Measurements from ENCODE around the gene RAB20. TPM values are rescaled to one million over a fixed set of nuclear protein-coding genes. Genes with fewer than 3 reads are reported as not detected.
"Not testable (repeated sequence)": the region's sequence is repeated elsewhere in the genome, so short reads cannot be mapped to it uniquely, and the experiment has no call there.

RAB20 gene
- total RNA-seq, 8 experiments from 2014 or later, result 0.58 to 11.8 (median 2.6) TPM

DNA sequence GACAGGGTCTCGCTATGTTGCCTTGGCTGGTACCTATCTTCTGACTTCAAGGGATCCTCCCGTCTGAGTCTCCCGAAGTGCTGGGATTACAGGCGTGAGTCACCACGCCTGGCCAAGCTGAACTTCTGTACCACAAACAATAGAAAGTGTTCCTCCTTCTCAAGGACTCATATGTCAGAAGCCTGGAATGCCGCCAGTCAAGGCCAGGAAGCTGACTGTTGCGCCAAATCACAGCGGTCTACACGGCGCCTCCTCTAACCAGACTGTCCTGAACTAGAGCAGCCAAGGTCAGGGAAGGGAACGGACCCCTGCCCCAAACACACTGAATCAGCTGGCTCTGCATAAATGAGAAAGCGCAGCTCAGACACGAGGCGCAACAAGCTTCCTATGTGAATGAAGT lies 14.6 kb downstream of the RAB20 start:
- H3K4me3 ChIP-seq, result no peak overlapping the region
- peak in 2 of 8 experiments; percentile 63 to 91 for ATAC-seq (replicated peaks in 6 of 8)
- H3K27ac ChIP-seq, result no peak overlapping the region
- peaks cover 0 to 4% of the 10 kb centered on the region in 2 donors for H3K4me1 ChIP-seq (replicated peaks in 1 of 2)
- in situ Hi-C loops (cut with MboI; ENCODE audit: low pct_unique_long_range_greater_than_20kb in 2 of 9, low sequenced_read_pairs in 9 of 9, unreplicated experiment in 9 of 9), result no loop called here
- WGBS, 10 experiments, result 46 to 100% (median 87%) methylated on average over 2 to 9 of the region's 14 CpGs; no CpG with 5 or more reads in 4 of the 10 experiments

DNA sequence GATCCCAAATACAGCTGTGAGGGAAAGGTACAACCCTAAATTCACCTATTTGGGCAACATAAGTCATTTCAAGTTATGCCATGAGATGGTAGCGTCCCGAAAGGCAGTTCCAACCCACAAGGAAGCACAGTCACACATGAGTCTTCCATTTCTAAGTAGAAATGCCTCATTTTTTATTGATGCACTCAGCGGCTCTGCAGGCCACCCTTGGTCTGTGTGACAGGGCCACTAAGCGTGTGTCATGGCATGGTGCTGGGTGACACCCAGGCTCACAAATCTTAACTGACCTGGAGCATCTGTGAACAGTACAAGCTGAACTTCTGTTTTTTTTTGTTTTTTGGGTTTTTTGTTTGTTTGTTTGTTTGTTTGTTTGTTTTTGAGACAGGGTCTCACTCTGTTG lies 15.1 kb downstream of the RAB20 start:
- 0 to 100% (median 98%) methylated on average over 1 to 3 of the region's 4 CpGs; no CpG with 5 or more reads in 2 of the 10 experiments for WGBS, 10 experiments
- Histone ChIP-seq H3K4me1 (replicated peaks in 1 of 2) (peaks cover 0 to 4% of the 10 kb centered on the region in 2 donors), H3K4me3 (no peak overlapping the region), H3K27ac (no peak overlapping the region)
- in situ Hi-C loops (cut with MboI; ENCODE audit: low pct_unique_long_range_greater_than_20kb in 2 of 9, low sequenced_read_pairs in 9 of 9, unreplicated experiment in 9 of 9), result no loop called here
- no peak for ATAC-seq (replicated peaks in 6 of 8)

DNA sequence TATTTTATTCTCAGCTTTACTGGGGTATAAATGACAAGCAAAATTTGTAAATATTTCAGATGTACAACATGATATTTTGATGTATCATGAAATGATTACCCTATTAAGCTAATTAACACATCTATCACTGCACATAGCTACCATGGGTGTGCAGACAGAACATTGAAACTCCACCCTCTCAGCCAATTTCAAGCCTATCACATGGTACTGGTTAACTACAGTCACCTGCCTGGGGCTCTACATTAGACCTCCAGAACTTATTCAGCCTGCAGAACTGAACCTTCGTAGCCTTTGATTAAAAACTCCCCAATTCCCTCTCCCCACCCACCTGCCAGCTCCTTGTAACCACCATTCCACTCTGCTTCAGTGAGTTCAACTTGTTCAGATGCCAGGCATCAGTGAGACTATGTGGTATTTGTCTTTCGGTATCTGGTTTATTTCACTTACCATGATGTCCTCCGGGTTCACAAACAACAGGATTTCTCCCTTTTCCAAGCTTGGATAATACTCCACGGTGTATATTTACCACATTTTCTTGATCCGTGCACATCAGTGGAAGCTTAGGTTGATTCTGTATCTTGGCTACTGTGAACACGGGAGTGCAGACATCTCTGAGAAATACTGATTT lies 19.2 kb downstream of the RAB20 start:
- Histone ChIP-seq H3K27ac (no peak overlapping the region), H3K4me3 (no peak overlapping the region), H3K4me1 (replicated peaks in 1 of 2) (peaks cover 0 to 2% of the 10 kb centered on the region in 2 donors)
- peak in 2 of 8 experiments; percentile 58 to 73 for ATAC-seq (replicated peaks in 6 of 8)
- 33 to 100% (median 80%) methylated on average over 1 to 6 of the region's 6 CpGs; no CpG with 5 or more reads in 2 of the 10 experiments for WGBS, 10 experiments
- in situ Hi-C loops (cut with MboI; ENCODE audit: low pct_unique_long_range_greater_than_20kb in 2 of 9, low sequenced_read_pairs in 9 of 9, unreplicated experiment in 9 of 9), result no loop called here

DNA sequence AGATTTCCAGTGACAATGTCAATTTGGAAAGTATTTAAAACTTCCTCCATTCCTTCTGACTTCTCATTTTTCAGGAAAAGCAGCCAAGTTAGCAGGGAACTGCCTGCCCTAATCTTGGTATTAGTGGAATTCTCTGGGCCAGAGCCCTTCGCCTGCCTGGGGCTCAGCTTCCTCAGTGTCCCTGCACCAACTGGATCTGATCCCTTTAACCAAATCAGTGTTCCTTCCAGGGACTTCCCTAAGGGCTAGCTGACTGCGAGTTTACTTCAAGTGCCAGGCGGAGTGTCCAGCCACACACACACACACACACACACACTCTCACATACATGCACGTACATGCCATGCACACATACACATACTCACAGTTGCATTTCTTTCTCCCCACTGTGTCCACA lies 20.0 kb downstream of the RAB20 start:
- Histone ChIP-seq H3K4me3 (no peak overlapping the region), H3K4me1 (replicated peaks in 1 of 2) (peaks cover 0 to 2% of the 10 kb centered on the region in 2 donors), H3K27ac (no peak overlapping the region)
- WGBS, 10 experiments, result 29 to 100% (median 64%) methylated on average over 1 to 3 of the region's 4 CpGs; no CpG with 5 or more reads in 6 of the 10 experiments
- ATAC-seq (replicated peaks in 6 of 8), result peak in 2 of 8 experiments; percentile 16 to 33
- in situ Hi-C loops (cut with MboI; ENCODE audit: low pct_unique_long_range_greater_than_20kb in 2 of 9, low sequenced_read_pairs in 9 of 9, unreplicated experiment in 9 of 9), result no loop called here

DNA sequence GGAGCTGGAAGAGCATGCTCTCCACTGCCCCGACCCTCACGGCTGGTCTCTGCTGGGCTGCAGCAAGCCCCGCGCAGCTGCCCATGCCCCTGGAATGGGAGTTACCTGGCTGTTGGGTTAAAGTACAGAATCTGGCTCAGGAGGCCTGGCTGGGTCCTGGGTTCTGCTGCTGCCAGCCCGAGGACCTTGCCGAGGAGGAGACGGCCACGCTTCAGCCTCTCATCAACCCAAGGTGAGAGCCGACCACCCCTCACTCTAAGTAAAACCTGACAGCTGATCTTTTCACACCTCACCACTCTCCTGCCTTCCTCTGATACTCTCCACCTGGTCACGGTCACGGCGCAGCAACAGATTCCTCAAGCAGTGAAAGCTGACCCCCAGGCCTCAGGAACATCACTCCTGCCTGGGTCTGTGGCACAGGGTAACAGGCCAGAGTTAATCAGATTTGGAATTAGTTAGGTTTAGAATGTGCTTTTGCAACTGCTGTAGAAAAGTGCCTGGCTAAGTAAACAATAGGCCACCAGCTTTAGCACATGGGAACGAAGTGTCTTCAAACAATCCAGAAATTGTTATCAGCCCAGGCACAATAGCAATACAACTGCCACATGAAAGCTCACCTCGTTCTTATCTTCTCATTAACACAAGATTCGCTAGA lies 20.5 kb downstream of the RAB20 start:
- no peak overlapping the region for H3K4me3 ChIP-seq
- WGBS, 10 experiments, result 0 to 89% (median 77%) methylated on average over 2 to 14 of the region's 15 CpGs; no CpG with 5 or more reads in 1 of the 10 experiments
- no peak for ATAC-seq (replicated peaks in 6 of 8)
- in situ Hi-C loops (cut with MboI; ENCODE audit: low pct_unique_long_range_greater_than_20kb in 2 of 9, low sequenced_read_pairs in 9 of 9, unreplicated experiment in 9 of 9), result no loop called here
- H3K27ac ChIP-seq, result no peak overlapping the region
- peaks cover 0 to 2% of the 10 kb centered on the region in 2 donors for H3K4me1 ChIP-seq (replicated peaks in 1 of 2)

DNA sequence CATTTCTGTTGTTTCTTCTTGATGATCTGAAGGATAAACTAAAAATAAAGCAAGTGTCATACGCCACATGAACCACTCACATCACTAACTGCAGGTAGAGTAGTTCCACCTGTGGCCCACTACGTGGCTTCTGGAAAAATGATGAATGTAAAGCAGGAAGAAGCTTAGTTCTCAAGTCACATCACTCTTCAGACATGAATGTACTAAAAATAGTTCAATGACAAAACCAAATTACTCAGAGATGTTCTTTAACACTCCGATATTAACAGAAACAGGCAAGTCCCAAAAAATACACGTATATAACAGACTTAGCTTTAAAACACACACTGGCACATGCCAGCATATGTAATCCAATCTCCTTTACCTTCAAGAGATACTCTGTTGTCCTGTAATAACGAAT lies 21.6 kb downstream of the RAB20 start:
- Histone ChIP-seq H3K4me3 (no peak overlapping the region), H3K27ac (no peak overlapping the region), H3K4me1 (replicated peaks in 1 of 2) (peaks cover 0 to 2% of the 10 kb centered on the region in 2 donors)
- 63 to 100% (median 88%) methylated on average over 1 to 5 of the region's 5 CpGs; no CpG with 5 or more reads in 3 of the 10 experiments for WGBS, 10 experiments
- no peak for ATAC-seq (replicated peaks in 6 of 8)
- in situ Hi-C loops (cut with MboI; ENCODE audit: low pct_unique_long_range_greater_than_20kb in 2 of 9, low sequenced_read_pairs in 9 of 9, unreplicated experiment in 9 of 9), result no loop called here

DNA sequence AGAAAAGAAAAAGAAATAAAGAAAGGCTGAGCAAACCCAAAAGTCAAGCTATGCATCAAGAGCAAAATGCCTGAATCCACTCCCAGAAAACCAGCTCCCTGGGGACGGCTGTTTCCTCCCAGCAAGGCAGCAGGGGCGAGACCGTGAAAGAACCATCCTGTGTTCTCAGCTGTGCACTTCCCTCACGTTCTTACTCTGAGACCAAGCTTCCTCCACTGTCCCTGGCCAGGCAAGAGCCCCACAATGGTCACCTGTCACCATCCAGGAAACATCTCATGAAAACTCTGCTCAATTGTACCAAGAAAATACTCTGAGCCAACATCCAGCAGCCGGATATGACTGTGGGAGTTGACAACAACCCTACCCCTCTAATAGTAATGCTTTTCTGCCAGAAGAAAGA lies 22.9 kb downstream of the RAB20 start:
- Histone ChIP-seq H3K27ac (no peak overlapping the region), H3K4me3 (no peak overlapping the region), H3K4me1 (replicated peaks in 1 of 2) (peaks cover 0 to 5% of the 10 kb centered on the region in 2 donors)
- ATAC-seq (replicated peaks in 6 of 8), result peak in 2 of 8 experiments; percentile 24 to 38
- in situ Hi-C loops (cut with MboI; ENCODE audit: low pct_unique_long_range_greater_than_20kb in 2 of 9, low sequenced_read_pairs in 9 of 9, unreplicated experiment in 9 of 9), result no loop called here
- WGBS, 10 experiments, result 23 to 76% (median 62%) methylated on average over 2 to 5 of the region's 5 CpGs; no CpG with 5 or more reads in 3 of the 10 experiments

DNA sequence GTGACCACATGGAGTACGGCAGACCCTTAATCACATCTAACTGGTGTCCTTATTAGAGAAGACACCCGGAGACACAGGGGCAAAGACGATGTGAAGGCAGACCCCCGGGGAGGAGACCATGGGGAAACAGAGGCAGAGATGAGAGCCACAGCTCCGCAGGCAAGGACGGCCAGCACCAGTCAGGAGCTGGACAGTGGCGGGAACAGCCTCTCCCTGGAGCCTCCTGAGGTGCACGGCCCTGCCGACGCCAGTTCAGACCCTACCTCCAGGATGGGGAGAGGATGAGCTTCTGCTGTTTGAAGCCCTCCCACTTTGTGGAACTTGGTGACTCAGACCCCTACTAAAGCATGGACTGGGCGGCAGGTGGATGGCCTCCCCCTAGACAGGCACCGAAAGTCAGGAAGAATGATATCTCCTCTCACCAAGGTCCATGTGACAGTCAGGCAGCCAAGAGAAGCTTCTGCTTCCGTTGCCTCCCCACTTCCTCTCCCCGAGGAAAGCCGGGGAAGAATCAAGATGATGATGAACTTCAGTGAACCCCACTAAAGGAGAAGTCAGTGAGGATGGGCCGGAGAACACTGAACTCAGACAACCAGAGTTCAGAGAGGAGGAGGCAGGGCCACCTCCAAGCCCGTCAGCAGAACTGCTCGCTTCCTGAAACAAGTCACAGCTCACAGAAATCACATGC lies 25.4 kb downstream of the RAB20 start:
- H3K4me3 ChIP-seq, result no peak overlapping the region
- in situ Hi-C loops (cut with MboI; ENCODE audit: low pct_unique_long_range_greater_than_20kb in 2 of 9, low sequenced_read_pairs in 9 of 9, unreplicated experiment in 9 of 9), result no loop called here
- H3K27ac ChIP-seq, result no peak overlapping the region
- 20 to 100% (median 94%) methylated on average over 1 to 9 of the region's 18 CpGs; no CpG with 5 or more reads in 1 of the 10 experiments for WGBS, 10 experiments
- ATAC-seq (replicated peaks in 6 of 8), result no peak
- H3K4me1 ChIP-seq (replicated peaks in 1 of 2), result peaks cover 0 to 3% of the 10 kb centered on the region in 2 donors

DNA sequence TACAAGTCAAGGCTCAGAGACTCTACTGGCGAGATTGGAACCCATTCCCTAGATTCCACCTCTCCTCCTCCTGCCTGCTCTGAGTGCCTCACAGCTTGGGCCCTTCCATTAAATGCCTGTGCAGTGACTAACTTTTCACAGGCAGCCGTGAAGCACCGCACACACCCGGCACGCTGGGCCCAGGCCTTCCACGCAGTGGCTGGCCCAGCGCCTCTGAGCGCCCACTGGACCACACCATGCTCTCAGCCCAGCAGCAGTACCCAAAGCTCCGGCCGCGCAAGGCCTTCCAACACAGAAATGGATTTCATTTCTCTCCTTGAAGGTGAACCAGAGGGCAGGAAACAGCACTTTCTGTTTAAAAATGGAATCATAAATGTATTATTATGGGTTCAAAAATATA lies 26.0 kb downstream of the RAB20 start:
- H3K27ac ChIP-seq, result no peak overlapping the region
- H3K4me1 ChIP-seq (replicated peaks in 1 of 2), result peaks cover 0 to 3% of the 10 kb centered on the region in 2 donors
- WGBS, 10 experiments, result 70 to 100% (median 93%) methylated on average over 2 to 10 of the region's 11 CpGs; no CpG with 5 or more reads in 4 of the 10 experiments
- in situ Hi-C loops (cut with MboI; ENCODE audit: low pct_unique_long_range_greater_than_20kb in 2 of 9, low sequenced_read_pairs in 9 of 9, unreplicated experiment in 9 of 9), result no loop called here
- no peak for ATAC-seq (replicated peaks in 6 of 8)
- no peak overlapping the region for H3K4me3 ChIP-seq

DNA sequence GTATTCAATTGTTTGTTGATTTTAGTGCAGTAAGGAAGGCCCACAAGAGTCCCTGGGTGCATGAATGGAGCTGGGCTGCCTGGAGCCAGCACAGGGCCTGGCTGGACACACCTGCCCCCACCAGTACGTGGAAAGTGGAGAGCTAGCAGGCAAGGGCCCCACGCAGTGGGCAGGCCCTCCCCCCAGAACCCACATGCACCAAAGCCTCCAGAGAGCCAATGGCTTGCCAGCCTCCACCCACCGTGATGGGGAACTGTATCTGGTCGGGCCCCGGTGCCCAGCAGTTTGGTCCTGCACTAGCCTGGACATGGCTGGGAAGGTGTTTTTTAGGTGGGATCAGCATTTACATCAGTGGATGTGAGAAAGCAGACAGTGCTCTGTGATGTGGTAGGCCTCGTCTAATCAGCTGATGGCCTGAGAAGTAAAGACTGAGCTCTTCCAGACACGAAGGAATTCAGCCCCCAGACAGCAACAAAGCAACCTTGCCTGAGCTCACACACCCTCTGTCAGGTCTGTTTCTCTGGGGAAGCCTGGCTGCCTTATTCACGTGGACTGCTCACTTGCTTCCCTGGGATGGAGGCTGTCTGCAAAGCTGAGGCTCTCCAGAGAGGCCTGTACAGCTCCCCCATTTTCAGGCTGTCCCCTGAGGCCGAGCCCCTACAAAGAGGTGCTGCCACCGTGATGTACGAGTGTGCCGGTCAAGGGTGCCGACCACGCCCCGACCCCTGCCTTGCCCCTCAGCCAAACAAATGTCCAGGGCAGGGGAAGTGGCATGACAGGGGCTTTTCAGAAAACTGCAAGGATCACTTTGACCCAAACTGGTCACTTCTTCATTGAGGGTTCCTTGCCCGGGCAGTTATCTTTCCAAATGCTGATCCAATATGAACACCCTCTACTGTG lies 27.5 kb downstream of the RAB20 start:
- ATAC-seq (replicated peaks in 6 of 8), result no peak
- Histone ChIP-seq H3K4me3 (no peak overlapping the region), H3K27ac (no peak overlapping the region), H3K4me1 (replicated peaks in 1 of 2) (peaks cover 0 to 8% of the 10 kb centered on the region in 2 donors)
- in situ Hi-C loops (cut with MboI; ENCODE audit: low pct_unique_long_range_greater_than_20kb in 2 of 9, low sequenced_read_pairs in 9 of 9, unreplicated experiment in 9 of 9), result no loop called here
- WGBS, 10 experiments, result 44 to 100% (median 82%) methylated on average over 1 to 3 of the region's 16 CpGs; no CpG with 5 or more reads in 4 of the 10 experiments

DNA sequence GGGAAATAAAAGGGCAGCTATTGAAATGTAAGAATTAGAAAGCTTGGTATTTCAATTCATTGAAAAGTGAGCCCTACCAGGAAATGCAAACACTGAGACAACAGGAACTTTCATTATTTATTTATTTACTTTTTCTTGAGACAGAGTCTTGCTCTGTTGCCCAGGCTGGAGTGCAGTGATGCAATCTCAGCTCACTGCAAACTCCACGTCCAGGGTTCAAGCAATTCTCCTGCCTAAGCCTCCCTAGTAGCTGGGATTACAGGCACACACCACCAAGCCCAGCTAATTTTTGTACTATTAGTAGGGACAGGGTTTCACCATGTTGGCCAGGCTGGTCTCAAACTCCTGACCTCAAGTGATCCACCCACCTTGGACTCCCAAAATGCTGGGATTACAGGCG lies 29.3 kb downstream of the RAB20 start:
- H3K4me3 ChIP-seq; H3K27ac ChIP-seq; ATAC-seq (replicated peaks in 6 of 8); H3K4me1 ChIP-seq (replicated peaks in 1 of 2); in situ Hi-C loops (cut with MboI; ENCODE audit: low pct_unique_long_range_greater_than_20kb in 2 of 9, low sequenced_read_pairs in 9 of 9, unreplicated experiment in 9 of 9): not testable (repeated sequence)
- 0 to 67% (median 38%) methylated on average over 1 to 2 of the region's 2 CpGs; no CpG with 5 or more reads in 5 of the 10 experiments for WGBS, 10 experiments

DNA sequence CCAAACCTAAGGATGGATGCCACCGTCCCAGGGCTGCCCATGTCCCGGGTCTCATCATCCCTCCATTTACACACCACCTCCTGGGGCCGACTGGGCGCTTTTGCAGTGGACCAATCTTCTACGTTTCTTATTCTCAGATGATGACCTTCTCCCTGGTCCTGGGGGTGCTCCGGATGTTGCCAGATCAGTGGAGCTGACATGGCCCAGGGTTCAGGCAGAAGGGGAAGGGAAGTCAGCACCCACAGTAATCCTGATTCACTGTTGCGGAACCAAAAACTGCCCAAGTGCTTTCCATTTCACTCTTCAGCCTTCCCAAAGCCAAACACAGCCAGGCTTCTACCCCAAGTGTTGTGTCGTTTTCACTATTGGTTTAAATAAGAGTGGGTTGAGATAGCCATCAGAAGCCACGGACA lies 29.8 kb downstream of the RAB20 start:
- no peak for ATAC-seq (replicated peaks in 6 of 8)
- WGBS, 10 experiments, result 0 to 100% (median 83%) methylated on average over 1 to 9 of the region's 9 CpGs; no CpG with 5 or more reads in 2 of the 10 experiments
- peaks cover 0 to 8% of the 10 kb centered on the region in 2 donors for H3K4me1 ChIP-seq (replicated peaks in 1 of 2)
- in situ Hi-C loops (cut with MboI; ENCODE audit: low pct_unique_long_range_greater_than_20kb in 2 of 9, low sequenced_read_pairs in 9 of 9, unreplicated experiment in 9 of 9), result no loop called here
- H3K27ac ChIP-seq, result no peak overlapping the region
- no peak overlapping the region for H3K4me3 ChIP-seq

All from motor neuron (in vitro differentiated cells).